ENCODE data around the gene MSRB1.

The MSRB1 gene, protein sequence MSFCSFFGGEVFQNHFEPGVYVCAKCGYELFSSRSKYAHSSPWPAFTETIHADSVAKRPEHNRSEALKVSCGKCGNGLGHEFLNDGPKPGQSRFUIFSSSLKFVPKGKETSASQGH

DNA sequence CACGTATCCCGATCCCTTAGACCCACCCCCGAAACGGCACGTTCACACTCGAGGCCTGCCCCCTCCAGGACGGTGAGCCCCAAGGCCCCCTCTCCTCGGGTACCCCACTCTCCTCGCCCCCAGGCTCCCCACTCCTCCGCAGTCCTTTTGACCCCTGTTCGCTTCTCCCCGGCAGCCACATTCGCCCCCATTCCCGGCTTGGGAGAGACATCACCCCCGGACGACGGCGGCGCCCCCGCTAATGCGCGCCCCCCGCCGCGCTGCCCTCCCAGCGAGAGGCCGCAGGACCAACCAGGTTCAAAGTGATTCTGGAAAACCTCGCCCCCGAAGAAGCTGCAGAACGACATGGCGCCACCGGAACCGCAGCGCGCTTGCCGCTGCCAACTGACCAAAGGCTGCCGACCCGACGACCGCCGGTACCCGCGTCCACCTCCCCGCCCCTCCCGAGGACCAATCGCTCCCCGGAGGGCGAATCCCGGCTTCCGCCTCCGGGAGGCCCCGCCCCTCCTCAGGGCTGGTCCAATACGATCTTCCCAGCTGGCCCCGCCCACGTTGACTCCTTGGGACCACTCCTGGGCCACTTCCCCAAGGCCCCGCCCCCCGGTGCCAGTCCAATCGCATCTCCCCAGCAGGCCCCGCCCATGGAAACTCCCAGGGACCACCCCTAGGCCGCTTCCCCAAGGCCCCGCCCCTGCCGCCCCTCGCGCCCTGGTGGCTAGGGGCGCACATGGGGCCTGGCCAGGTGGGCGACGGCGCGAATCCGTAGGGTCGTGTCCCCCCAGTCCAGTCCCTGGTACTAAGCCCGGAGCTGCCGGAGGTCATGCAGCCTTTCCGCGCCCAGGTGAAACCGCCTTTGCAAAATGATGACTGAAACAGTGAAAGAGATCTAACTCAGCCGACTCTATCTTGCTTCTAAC, at the start of gene MSRB1:
MSRB1 (minus strand) TSS at position 390 of the 917 bp plus-strand sequence; CDS start at position 347, 43 bp downstream.
- Histone ChIP-seq H3K79me2 (ENCODE audit: control insufficient read depth, low read length) (no peaks in the 10 kb centered on the region), H3F3A (ENCODE audit: control insufficient read depth, insufficient read depth) (no peaks in the 10 kb centered on the region), H3K4me2 (ENCODE audit: low read length) (peak within 1 kb of the TSS; percentile 84), H4K20me1 (ENCODE audit: control insufficient read depth, insufficient read depth, low read depth, low read length) (no peaks in the 10 kb centered on the region), H3K4me3 (ENCODE audit: low read length) (peak within 1 kb of the TSS; percentile 76), H3K36me3 (ENCODE audit: control insufficient read depth, low read length) (no peaks in the 10 kb centered on the region), H3K9me3 (ENCODE audit: control insufficient read depth, insufficient read depth, low read length) (no peaks in the 10 kb centered on the region), H3K9me2 (replicated peaks; ENCODE audit: control insufficient read depth, low read length) (no peaks in the 10 kb centered on the region), H3K27me3 (ENCODE audit: control insufficient read depth, low read length) (no peaks in the 10 kb centered on the region), H3K4me1 (ENCODE audit: control insufficient read depth, low read length) (peaks cover 20% of the 10 kb centered on the region), H3K27ac (ENCODE audit: low read depth, low read length) (no peak within 1 kb of the TSS)
- TF ChIP-seq EZH2phosphoT487 (IDR thresholded peaks at IDR 0.05; ENCODE audit: borderline replicate concordance, low read length) = no peak
- TF ChIP-seq, protein P1, sequence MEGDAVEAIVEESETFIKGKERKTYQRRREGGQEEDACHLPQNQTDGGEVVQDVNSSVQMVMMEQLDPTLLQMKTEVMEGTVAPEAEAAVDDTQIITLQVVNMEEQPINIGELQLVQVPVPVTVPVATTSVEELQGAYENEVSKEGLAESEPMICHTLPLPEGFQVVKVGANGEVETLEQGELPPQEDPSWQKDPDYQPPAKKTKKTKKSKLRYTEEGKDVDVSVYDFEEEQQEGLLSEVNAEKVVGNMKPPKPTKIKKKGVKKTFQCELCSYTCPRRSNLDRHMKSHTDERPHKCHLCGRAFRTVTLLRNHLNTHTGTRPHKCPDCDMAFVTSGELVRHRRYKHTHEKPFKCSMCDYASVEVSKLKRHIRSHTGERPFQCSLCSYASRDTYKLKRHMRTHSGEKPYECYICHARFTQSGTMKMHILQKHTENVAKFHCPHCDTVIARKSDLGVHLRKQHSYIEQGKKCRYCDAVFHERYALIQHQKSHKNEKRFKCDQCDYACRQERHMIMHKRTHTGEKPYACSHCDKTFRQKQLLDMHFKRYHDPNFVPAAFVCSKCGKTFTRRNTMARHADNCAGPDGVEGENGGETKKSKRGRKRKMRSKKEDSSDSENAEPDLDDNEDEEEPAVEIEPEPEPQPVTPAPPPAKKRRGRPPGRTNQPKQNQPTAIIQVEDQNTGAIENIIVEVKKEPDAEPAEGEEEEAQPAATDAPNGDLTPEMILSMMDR (IDR thresholded peaks at IDR 0.05; ENCODE audit: low read depth, low read length, poor library complexity, severe bottlenecking) = no peak

DNA sequence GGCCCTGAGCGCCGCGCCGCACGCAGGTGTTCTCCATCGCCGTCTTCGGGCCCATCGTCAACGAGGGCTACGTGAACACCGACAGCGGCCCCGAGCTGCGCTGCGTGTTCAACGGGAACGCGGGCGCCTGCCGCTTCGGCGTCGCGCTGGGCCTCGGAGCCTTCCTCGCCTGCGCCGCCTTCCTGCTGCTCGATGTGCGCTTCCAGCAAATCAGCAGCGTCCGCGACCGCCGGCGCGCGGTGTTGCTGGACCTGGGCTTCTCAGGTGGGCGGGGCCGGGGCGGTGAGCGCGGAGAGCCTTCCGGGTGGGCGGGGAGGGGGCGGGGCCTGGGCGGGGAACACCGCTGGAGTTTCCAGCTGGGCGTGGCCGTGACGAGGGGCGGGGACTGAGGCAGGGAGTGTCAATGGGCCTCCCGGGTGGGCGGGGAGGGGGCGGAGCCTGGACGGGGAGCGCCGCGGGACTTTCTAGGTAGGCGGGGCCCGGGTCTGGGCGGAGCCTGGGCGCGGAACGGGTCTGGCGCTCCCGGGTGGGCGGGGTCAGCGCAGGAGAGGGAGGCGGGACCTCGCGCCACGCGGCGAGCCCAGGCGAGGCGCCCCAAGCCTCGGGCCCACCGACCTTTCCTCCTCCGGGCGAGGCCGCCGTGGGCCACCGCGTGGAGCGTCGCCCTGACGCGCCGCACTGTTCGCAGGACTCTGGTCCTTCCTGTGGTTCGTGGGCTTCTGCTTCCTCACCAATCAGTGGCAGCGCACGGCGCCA, 49.1 kb upstream of the MSRB1 start:
- H4K20me1 ChIP-seq (ENCODE audit: control insufficient read depth, insufficient read depth, low read depth, low read length) = no peaks in the 10 kb centered on the region
- TF ChIP-seq, protein P1 (IDR thresholded peaks at IDR 0.05; ENCODE audit: low read depth, low read length, poor library complexity, severe bottlenecking) = no peak
- no peak for TF ChIP-seq EZH2phosphoT487 (IDR thresholded peaks at IDR 0.05; ENCODE audit: borderline replicate concordance, low read length)
- H3K4me3 ChIP-seq (ENCODE audit: low read length) = peak overlapping the region; percentile 93
- H3K9me3 ChIP-seq (ENCODE audit: control insufficient read depth, insufficient read depth, low read length) = peaks cover 5% of the 10 kb centered on the region; the same call in 1 of the 2 replicates
- no peaks in the 10 kb centered on the region for H3K9me2 ChIP-seq (replicated peaks; ENCODE audit: control insufficient read depth, low read length)
- no peaks in the 10 kb centered on the region for H3K79me2 ChIP-seq (ENCODE audit: control insufficient read depth, low read length)
- peak overlapping the region; percentile 77 for H3K27ac ChIP-seq (ENCODE audit: low read depth, low read length)
- H3F3A ChIP-seq (ENCODE audit: control insufficient read depth, insufficient read depth) = peaks cover 40% of the 10 kb centered on the region
- H3K4me2 ChIP-seq (ENCODE audit: low read length) = peak overlapping the region; percentile 100
- peaks cover 19% of the 10 kb centered on the region for H3K27me3 ChIP-seq (ENCODE audit: control insufficient read depth, low read length)
- peaks cover 44% of the 10 kb centered on the region for H3K4me1 ChIP-seq (ENCODE audit: control insufficient read depth, low read length)
- H3K36me3 ChIP-seq (ENCODE audit: control insufficient read depth, low read length) = peaks cover 21% of the 10 kb centered on the region

DNA sequence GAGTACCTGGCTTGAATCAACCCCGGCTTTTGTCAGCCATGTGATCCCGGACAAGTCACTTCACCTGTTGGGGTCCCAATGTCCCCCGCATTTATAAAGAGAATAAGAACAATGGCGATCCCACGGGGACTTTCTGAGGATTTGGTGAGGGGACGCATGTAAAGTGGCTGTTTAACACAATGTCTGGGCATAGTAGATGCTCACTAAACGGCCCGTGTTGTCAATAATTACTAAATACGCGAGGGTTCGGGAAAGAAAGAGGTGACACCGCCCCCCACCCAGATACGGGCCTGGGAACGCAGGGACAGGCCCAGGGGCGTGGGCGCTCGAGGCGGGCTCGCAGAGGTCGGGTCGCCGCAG, 48.6 kb upstream of the MSRB1 start:
- H3K36me3 ChIP-seq (ENCODE audit: control insufficient read depth, low read length) = peaks cover 21% of the 10 kb centered on the region
- peaks cover 40% of the 10 kb centered on the region for H3F3A ChIP-seq (ENCODE audit: control insufficient read depth, insufficient read depth)
- peak overlapping the region; percentile 77 for H3K27ac ChIP-seq (ENCODE audit: low read depth, low read length)
- peak overlapping the region; percentile 100 for H3K4me2 ChIP-seq (ENCODE audit: low read length)
- no peaks in the 10 kb centered on the region for H3K9me2 ChIP-seq (replicated peaks; ENCODE audit: control insufficient read depth, low read length)
- no peaks in the 10 kb centered on the region for H4K20me1 ChIP-seq (ENCODE audit: control insufficient read depth, insufficient read depth, low read depth, low read length)
- H3K4me1 ChIP-seq (ENCODE audit: control insufficient read depth, low read length) = peaks cover 44% of the 10 kb centered on the region
- peak overlapping the region; percentile 93 for H3K4me3 ChIP-seq (ENCODE audit: low read length)
- no peaks in the 10 kb centered on the region for H3K79me2 ChIP-seq (ENCODE audit: control insufficient read depth, low read length)
- peaks cover 5% of the 10 kb centered on the region; the same call in 1 of the 2 replicates for H3K9me3 ChIP-seq (ENCODE audit: control insufficient read depth, insufficient read depth, low read length)
- H3K27me3 ChIP-seq (ENCODE audit: control insufficient read depth, low read length) = peaks cover 19% of the 10 kb centered on the region
- no peak for TF ChIP-seq EZH2phosphoT487 (IDR thresholded peaks at IDR 0.05; ENCODE audit: borderline replicate concordance, low read length)
- TF ChIP-seq, protein P1 (IDR thresholded peaks at IDR 0.05; ENCODE audit: low read depth, low read length, poor library complexity, severe bottlenecking) = no peak

Measured in DOHH2 (cell line).